ENCODE measurements around the gene RBM39. TPM values are rescaled to one million over a fixed set of nuclear protein-coding genes. Genes with fewer than 3 reads are reported as not detected.

Gene RBM39
- total and polyA plus RNA-seq, 2 of the 13 experiments (the other 11 are each of a cell fraction or from before 2014, with no cell fraction given) = 788 to 920 TPM

DNA sequence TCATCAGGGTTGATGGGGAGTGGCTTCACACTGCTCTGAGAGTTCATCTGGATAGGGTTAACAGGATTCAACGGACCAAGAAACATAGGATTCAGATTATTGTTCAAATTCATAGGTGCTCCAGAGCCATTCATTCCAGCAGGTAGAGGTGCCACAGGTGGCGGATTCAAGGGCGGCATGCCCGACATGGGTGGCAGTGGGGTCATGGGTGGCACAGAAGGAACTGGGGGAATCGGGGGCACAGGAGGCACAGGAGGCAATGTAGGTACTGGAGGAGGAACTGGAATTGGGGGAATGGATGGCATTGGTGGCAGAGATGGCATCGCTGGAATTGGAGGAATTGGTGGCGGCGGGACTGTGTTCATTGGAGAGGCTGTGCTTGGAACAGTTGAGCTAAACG, 87.6 kb downstream of the RBM39 start (continued):
- TF ChIP-seq ZBTB10 (CRISPR knock-in tag; IDR thresholded peaks at IDR 0.05; ENCODE audit: borderline replicate concordance) (no peak), CBX5 (CRISPR knock-in tag; IDR thresholded peaks at IDR 0.05; ENCODE audit: borderline replicate concordance) (no peak), HNRNPH1 (optimal IDR thresholded peaks at IDR 0.05; ENCODE audit: low read depth, low read length) (no peak), NKX3-1 (CRISPR knock-in tag; IDR thresholded peaks at IDR 0.05) (no peak), LRRFIP1 (CRISPR knock-in tag; conservative IDR thresholded peaks at IDR 0.05) (no peak), HMGXB4 (CRISPR knock-in tag; IDR thresholded peaks at IDR 0.05; ENCODE audit: borderline replicate concordance in 1 of 2, low read depth in 1 of 2) (no peak), ZNF687 (CRISPR knock-in tag; IDR thresholded peaks at IDR 0.05) (peak; percentile 24; the same call in 1 of the 2 replicates), RFXANK (CRISPR knock-in tag; IDR thresholded peaks at IDR 0.05) (no peak), GPBP1L1 (CRISPR knock-in tag; IDR thresholded peaks at IDR 0.05) (no peak), ZC3H4 (CRISPR knock-in tag; IDR thresholded peaks at IDR 0.05; ENCODE audit: borderline replicate concordance) (0 out of 2 replicates have a peak, but pooled peaks have one; percentile 70), ZBTB42 (CRISPR knock-in tag; IDR thresholded peaks at IDR 0.05) (no peak), POLR2A (IDR thresholded peaks at IDR 0.05; ENCODE audit: insufficient read depth in 1 of 2, low read depth in 2 of 2, low read length in 2 of 2) (peak in 1 of 2 experiments; percentile 9; a peak in 1 of 4 replicates), ZSCAN22 (CRISPR knock-in tag; IDR thresholded peaks at IDR 0.05) (no peak), MZF1 (CRISPR knock-in tag; IDR thresholded peaks at IDR 0.05; ENCODE audit: borderline replicate concordance) (no peak), STAG1 (CRISPR knock-in tag; IDR thresholded peaks at IDR 0.05) (no peak), ZBTB38 (CRISPR knock-in tag; IDR thresholded peaks at IDR 0.05) (0 out of 2 replicates have a peak, but pooled peaks have one; percentile 8), ZNF615 (CRISPR knock-in tag; IDR thresholded peaks at IDR 0.05; ENCODE audit: borderline replicate concordance) (no peak), MIER3 (CRISPR knock-in tag; IDR thresholded peaks at IDR 0.05; ENCODE audit: borderline replicate concordance) (no peak)
